ENCODE data around the gene IGDCC3.

IGDCC3 gene

GRCh38 chr15:65386376-65386775 is 8.6 kb upstream of the IGDCC3 start:
- no peak for DNase-seq

- DNase-seq = no peak
These were observed 8.1 kb upstream of the IGDCC3 start for GRCh38 chr15:65385870-65386258.

GRCh38 chr15:65384895-65385869 is 7.4 kb upstream of the IGDCC3 start:
- peak; percentile 90 for DNase-seq

- no peak for DNase-seq
These were observed 6.7 kb upstream of the IGDCC3 start for GRCh38 chr15:65384505-65384894.

- no peak for DNase-seq
These were observed 6.2 kb upstream of the IGDCC3 start for GRCh38 chr15:65383991-65384390.

GRCh38 chr15:65383456-65383855 is 5.7 kb upstream of the IGDCC3 start:
- no peak for DNase-seq

- no peak for DNase-seq
These were observed 5.1 kb upstream of the IGDCC3 start for GRCh38 chr15:65382921-65383320.

GRCh38 chr15:65382146-65382491 is 4.3 kb upstream of the IGDCC3 start:
- no peak for DNase-seq

- no peak for DNase-seq
These were observed 3.8 kb upstream of the IGDCC3 start for GRCh38 chr15:65381445-65382145.

GRCh38 chr15:65379986-65380385 is 2.2 kb upstream of the IGDCC3 start:
- DNase-seq = no peak

GRCh38 chr15:65377105-65377975 is 462 bp downstream of the IGDCC3 start:
- DNase-seq = no peak

GRCh38 chr15:65376767-65377104 is 1.1 kb downstream of the IGDCC3 start:
- DNase-seq = no peak

GRCh38 chr15:65375871-65376607 is 1.8 kb downstream of the IGDCC3 start:
- DNase-seq = no peak

- DNase-seq = no peak
These were observed 2.9 kb downstream of the IGDCC3 start for GRCh38 chr15:65374821-65375401.

- no peak for DNase-seq
These were observed 3.5 kb downstream of the IGDCC3 start for GRCh38 chr15:65374334-65374733.

- no peak for DNase-seq
These were observed 4.6 kb downstream of the IGDCC3 start for GRCh38 chr15:65373163-65373651.

GRCh38 chr15:65372787-65373067 is 5.1 kb downstream of the IGDCC3 start:
- no peak for DNase-seq

GRCh38 chr15:65371976-65372786 is 5.6 kb downstream of the IGDCC3 start:
- DNase-seq = no peak

GRCh38 chr15:65370885-65371284 is 6.9 kb downstream of the IGDCC3 start:
- DNase-seq = no peak

- no peak for DNase-seq
These were observed 8.2 kb downstream of the IGDCC3 start for GRCh38 chr15:65369651-65370050.

- no peak for DNase-seq
These were observed 8.6 kb downstream of the IGDCC3 start for GRCh38 chr15:65369212-65369547.

Data from activated CD4-positive, alpha-beta T cell treated with anti-CD3 and anti-CD28 coated beads, Interleukin-10, Interleukin-2, amounts not matched to agents 100 ng/mL and 50 ng/mL, durations not matched to agents 16 hours and 8 hours (primary cell).